PC-3 (cell line): ENCODE measurements around the gene NUB1.

ENCODE experiments used
- CTCF ChIP-seq: fragments of 300-600 bp; sonication (generic); conservative IDR thresholded peaks from 2 replicates; pipeline ENCODE4 v1.5.1; 2017; ENCODE audit warnings: antibody characterized with exemption, low read depth, mild to moderate bottlenecking, low read length
- EZH2 ChIP-seq: fragments of 300-600 bp; sonication (generic); IDR thresholded peaks from one replicate; pipeline ENCODE4 v1.6.1; 2017; ENCODE audit warnings: antibody characterized with exemption, mild to moderate bottlenecking, low read length; ENCODE audit not compliant: unreplicated experiment
- EZH2phosphoT487 ChIP-seq: fragments of 300-600 bp; sonication (generic); IDR thresholded peaks from 2 replicates; pipeline ENCODE4 v1.6.1; 2018; ENCODE audit warnings: mild to moderate bottlenecking, antibody characterized with exemption, low read length, borderline replicate concordance

GRCh38 chr7:151311294-151311864 is 30.2 kb upstream of the NUB1 start:
- TF ChIP-seq CTCF (peak; percentile 47; the same call in 1 of the 2 replicates), EZH2 (no peak), EZH2phosphoT487 (no peak)
